Measurements from ENCODE around the gene COL4A6.

Gene COL4A6

GRCh38 chrX:108132034-108132433 lies 306.2 kb downstream of the COL4A6 start:
- TF ChIP-seq CREB1 (IDR thresholded peaks at IDR 0.05; ENCODE audit: low read depth): no peak
- no peak for TF ChIP-seq EP300 (IDR thresholded peaks at IDR 0.05; ENCODE audit: borderline replicate concordance)
- TF ChIP-seq TEAD4 (IDR thresholded peaks at IDR 0.05): no peak
- TF ChIP-seq REST (IDR thresholded peaks at IDR 0.05; ENCODE audit: low read depth): no peak
- no peak for TF ChIP-seq RAD21 (IDR thresholded peaks at IDR 0.05; ENCODE audit: low read depth)
- no peak for TF ChIP-seq NFIC (IDR thresholded peaks at IDR 0.05)
- no peak for TF ChIP-seq FOXM1 (IDR thresholded peaks at IDR 0.05; ENCODE audit: borderline replicate concordance, low read depth)
- TF ChIP-seq CEBPB (IDR thresholded peaks at IDR 0.05): no peak
- no peak for TF ChIP-seq TAF1 (IDR thresholded peaks at IDR 0.05; ENCODE audit: low read depth)
- no peak for TF ChIP-seq TCF12 (IDR thresholded peaks at IDR 0.05; ENCODE audit: low read depth)
- TF ChIP-seq USF1 (IDR thresholded peaks at IDR 0.05): no peak
- no peak for TF ChIP-seq MAX (IDR thresholded peaks at IDR 0.05)
- no peak for TF ChIP-seq EGR1 (IDR thresholded peaks at IDR 0.05)
- TF ChIP-seq YY1 (IDR thresholded peaks at IDR 0.05; ENCODE audit: low read depth): no peak
- no peak for TF ChIP-seq ZBTB7A (IDR thresholded peaks at IDR 0.05; ENCODE audit: low read depth)

GRCh38 chrX:108131471-108131870 lies 306.8 kb downstream of the COL4A6 start:
- TF ChIP-seq TAF1 (IDR thresholded peaks at IDR 0.05; ENCODE audit: low read depth): no peak
- TF ChIP-seq EGR1 (IDR thresholded peaks at IDR 0.05): no peak
- TF ChIP-seq RAD21 (IDR thresholded peaks at IDR 0.05; ENCODE audit: low read depth): no peak
- TF ChIP-seq FOXM1 (IDR thresholded peaks at IDR 0.05; ENCODE audit: borderline replicate concordance, low read depth): no peak
- no peak for TF ChIP-seq CEBPB (IDR thresholded peaks at IDR 0.05)

- TF ChIP-seq EGR1 (IDR thresholded peaks at IDR 0.05) (no peak), FOXM1 (IDR thresholded peaks at IDR 0.05; ENCODE audit: borderline replicate concordance, low read depth) (no peak), RAD21 (IDR thresholded peaks at IDR 0.05; ENCODE audit: low read depth) (no peak), USF1 (IDR thresholded peaks at IDR 0.05) (no peak), TCF12 (IDR thresholded peaks at IDR 0.05; ENCODE audit: low read depth) (no peak), MAX (IDR thresholded peaks at IDR 0.05) (no peak), CREB1 (IDR thresholded peaks at IDR 0.05; ENCODE audit: low read depth) (no peak)
These were observed 307.3 kb downstream of the COL4A6 start for GRCh38 chrX:108130889-108131288.

- no peak for TF ChIP-seq USF1 (IDR thresholded peaks at IDR 0.05)
- no peak for TF ChIP-seq REST (IDR thresholded peaks at IDR 0.05; ENCODE audit: low read depth)
- TF ChIP-seq TCF12 (IDR thresholded peaks at IDR 0.05; ENCODE audit: low read depth): no peak
- TF ChIP-seq CEBPB (IDR thresholded peaks at IDR 0.05): no peak
- no peak for TF ChIP-seq NFIC (IDR thresholded peaks at IDR 0.05)
- TF ChIP-seq FOXM1 (IDR thresholded peaks at IDR 0.05; ENCODE audit: borderline replicate concordance, low read depth): no peak
- TF ChIP-seq CREB1 (IDR thresholded peaks at IDR 0.05; ENCODE audit: low read depth): no peak
- no peak for TF ChIP-seq EP300 (IDR thresholded peaks at IDR 0.05; ENCODE audit: borderline replicate concordance)
- TF ChIP-seq EGR1 (IDR thresholded peaks at IDR 0.05): no peak
- TF ChIP-seq TEAD4 (IDR thresholded peaks at IDR 0.05): no peak
These were observed 311.1 kb downstream of the COL4A6 start for GRCh38 chrX:108127152-108127551.

GRCh38 chrX:108126661-108127060 lies 311.6 kb downstream of the COL4A6 start:
- TF ChIP-seq TEAD4 (IDR thresholded peaks at IDR 0.05): no peak
- TF ChIP-seq RAD21 (IDR thresholded peaks at IDR 0.05; ENCODE audit: low read depth): no peak
- TF ChIP-seq EGR1 (IDR thresholded peaks at IDR 0.05): no peak

- TF ChIP-seq USF1 (IDR thresholded peaks at IDR 0.05) (no peak), NFIC (IDR thresholded peaks at IDR 0.05) (no peak), TAF1 (IDR thresholded peaks at IDR 0.05; ENCODE audit: low read depth) (no peak), MAX (IDR thresholded peaks at IDR 0.05) (no peak), RAD21 (IDR thresholded peaks at IDR 0.05; ENCODE audit: low read depth) (no peak), EGR1 (IDR thresholded peaks at IDR 0.05) (no peak), TEAD4 (IDR thresholded peaks at IDR 0.05) (no peak), CREB1 (IDR thresholded peaks at IDR 0.05; ENCODE audit: low read depth) (no peak), FOXM1 (IDR thresholded peaks at IDR 0.05; ENCODE audit: borderline replicate concordance, low read depth) (no peak), EP300 (IDR thresholded peaks at IDR 0.05; ENCODE audit: borderline replicate concordance) (no peak), YY1 (IDR thresholded peaks at IDR 0.05; ENCODE audit: low read depth) (no peak), REST (IDR thresholded peaks at IDR 0.05; ENCODE audit: low read depth) (no peak), CEBPB (IDR thresholded peaks at IDR 0.05) (no peak), ZBTB7A (IDR thresholded peaks at IDR 0.05; ENCODE audit: low read depth) (no peak), TCF12 (IDR thresholded peaks at IDR 0.05; ENCODE audit: low read depth) (no peak)
These were observed 314.4 kb downstream of the COL4A6 start for GRCh38 chrX:108123591-108124366.

Measured in Ishikawa (cell line).